Activated CD4-positive, alpha-beta T cell treated with anti-CD3 and anti-CD28 coated beads, Interleukin-2, Interleukin-4, amounts not matched to agents 100 ng/mL and 50 ng/mL, durations not matched to agents 16 hours and 8 hours (primary cell): ENCODE results near the gene MYL3.
A peak's percentile ranks its signal among the peaks of the same experiment; 100 is the strongest.

Source experiments
- DNase-seq: peaks from one replicate; pipeline ENCODE4 v3.0.0-alpha.2; 2020; ENCODE audit warnings: low spot score

The MYL3 gene

DNA sequence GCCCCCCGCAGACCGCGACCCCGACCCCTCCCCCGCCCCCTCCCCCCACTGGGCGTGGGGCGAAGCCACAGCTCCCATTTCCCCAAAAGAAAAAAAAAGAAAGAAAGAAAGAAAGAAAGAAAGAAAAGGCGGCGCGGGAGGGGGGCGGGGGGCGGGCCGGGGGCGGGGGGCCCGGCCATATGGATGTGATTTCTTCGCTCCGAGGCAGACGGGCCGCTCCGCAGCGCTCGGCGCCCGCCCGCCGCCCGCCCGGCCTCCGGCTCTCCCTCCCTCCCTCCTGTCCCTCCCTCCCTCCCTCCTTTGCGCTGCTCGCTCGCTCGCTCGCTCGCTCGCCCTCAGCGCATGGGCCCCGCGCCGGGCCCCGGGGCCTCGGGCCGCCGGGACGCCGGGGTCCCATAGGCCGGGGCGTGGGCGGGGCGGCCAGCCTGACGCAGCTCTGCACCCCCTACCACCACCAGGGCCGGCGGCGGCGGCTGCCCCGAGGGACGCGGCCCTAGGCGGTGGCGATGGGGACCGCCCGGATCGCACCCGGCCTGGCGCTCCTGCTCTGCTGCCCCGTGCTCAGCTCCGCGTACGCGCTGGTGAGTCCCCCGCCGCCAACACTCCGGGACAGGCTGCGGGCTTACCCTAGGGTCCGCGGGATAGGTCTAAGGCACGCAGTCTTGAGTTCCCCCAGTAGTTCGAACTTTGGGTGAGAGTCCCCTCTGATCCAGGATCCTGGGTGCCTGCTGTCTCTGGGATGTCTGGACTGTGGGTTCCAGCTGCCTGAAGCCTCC, 20.0 kb upstream of the MYL3 start:
- no peak for DNase-seq

DNA sequence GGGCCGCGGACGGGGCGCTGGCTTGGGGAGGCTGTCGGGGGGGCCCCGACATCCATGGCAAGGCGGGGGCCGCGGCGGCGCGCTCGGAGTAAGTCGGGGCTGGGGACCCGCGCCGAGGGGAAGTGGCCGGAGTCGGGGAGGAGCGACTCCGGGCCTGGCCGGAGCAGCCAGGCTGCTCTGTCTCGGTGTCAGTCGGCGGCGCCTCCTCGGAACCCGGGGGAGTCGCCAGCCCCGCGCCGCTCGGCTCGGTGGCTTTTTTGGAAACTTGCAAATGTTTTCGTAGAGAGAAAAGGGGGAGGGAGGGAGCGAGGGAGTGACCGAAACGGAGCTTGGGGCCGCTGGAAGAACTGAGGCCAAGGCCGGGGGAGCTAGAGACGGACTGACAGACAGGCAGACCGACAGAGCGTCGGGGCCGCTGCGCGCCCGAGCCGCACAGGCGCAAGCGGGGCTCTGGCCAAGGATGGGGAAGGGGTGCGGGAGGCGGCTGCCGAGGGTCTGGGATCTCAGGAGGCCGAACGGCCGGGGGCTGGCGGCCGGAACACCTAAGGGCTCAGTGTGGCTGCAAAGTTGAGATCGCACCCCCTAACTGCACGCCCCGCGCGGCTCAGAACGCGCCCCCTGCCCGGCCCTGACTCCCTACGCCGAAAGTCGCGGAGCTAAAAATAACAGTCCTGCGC, 19.3 kb upstream of the MYL3 start:
- no peak for DNase-seq

DNA sequence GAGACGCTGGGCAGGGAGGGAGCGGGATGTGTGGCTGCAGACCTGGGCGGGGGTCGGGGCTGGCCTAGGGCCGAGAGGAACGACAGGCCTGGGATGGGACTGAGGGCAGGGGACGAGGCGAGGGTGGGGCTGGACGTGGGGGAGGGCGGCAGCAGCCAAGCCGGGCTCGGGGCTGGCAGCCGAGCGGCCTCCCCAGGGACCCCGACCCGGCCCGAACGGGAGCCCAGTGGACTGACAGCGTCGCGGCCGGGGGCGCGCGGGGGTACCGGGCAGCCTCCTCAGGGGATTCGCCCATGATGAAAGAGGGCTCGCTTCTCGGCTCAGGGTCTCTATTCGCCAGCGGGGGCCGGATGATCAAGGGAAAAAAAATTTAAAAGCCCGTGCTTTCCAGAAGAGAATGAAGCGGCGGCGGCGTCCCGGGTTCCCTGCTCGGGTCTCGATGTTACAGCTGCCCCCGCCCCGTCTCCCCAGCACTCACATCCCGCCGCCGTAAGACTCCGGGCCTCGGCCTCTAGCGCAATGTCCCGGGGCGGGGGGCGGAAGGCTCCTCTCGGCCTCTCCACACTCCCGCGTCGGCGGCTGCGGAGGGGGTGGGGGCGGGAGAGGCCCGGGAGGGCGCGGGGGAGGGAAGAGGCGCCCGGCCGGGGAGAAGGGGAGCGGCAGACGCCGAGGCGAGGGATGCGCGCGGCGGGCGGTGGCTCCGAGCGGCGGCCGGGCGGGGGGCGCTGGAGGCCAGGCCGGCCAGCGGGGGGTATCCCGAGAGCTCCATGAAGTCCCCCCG, 18.5 kb upstream of the MYL3 start:
- DNase-seq = no peak

DNA sequence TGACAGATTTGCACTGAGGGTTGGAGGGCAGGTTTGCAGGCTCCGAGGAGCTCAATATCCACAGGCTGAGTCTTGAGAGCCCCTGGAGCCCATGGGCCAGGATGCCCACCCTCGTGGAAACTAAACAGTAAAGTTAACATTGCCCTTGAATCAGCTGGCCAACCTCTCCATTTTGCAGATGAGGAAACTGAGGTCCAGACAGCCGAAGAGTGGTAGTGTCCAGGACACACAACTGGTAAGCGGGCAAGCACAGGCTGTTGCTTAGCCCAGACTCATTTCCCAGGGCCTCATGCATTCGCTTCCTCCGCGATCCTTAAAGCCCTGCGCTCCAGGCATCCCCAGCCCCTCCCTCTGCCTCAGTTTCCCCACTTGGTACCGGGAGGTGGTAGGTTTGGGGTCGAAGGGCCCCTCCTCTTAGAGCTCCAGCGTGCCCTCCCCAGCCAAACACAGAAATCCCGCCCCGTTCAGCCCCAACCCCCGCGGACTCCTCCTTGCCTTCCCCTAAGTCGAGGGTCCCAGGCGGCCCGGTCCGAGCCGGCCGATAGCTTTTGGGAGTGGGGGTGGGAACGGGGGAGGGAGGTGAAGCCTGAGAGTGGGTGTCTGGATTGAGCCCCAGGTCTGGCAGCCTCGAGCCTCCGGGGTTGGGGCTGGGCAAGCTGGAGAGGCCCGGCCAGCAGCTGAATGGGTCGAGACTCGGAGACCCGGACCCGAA, 17.8 kb upstream of the MYL3 start:
- DNase-seq = no peak

DNA sequence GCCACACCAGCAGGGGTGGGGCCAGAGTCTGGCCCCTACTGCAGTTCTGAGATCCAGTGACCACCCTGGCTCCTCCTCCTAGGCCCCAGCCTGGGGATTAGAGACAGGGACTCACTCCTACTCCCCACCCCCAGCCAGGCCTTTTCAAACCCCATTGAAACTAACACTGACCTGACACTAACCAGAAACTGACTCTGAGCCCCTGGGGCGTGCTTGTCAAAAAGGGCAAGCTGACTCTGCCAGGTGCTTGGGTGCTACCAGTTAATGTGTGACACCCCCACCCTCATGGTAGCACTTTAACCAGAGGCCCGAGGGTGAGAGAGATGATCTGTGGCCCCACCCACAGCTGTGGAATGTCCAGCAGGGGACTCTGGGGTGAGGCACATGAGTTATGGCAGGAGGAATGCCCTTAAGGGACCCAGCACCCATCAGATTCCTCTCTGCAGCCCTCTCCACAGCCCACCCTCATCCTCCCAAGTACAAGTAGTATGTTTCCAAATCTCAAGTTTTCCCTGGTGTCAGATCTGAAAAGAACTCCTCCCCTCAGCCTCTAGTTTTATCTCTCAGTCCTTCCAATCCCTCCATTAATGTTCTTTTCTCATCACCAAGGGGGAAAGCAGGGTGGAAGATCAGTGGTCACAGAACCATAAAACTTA, 15.7 kb upstream of the MYL3 start:
- no peak for DNase-seq

DNA sequence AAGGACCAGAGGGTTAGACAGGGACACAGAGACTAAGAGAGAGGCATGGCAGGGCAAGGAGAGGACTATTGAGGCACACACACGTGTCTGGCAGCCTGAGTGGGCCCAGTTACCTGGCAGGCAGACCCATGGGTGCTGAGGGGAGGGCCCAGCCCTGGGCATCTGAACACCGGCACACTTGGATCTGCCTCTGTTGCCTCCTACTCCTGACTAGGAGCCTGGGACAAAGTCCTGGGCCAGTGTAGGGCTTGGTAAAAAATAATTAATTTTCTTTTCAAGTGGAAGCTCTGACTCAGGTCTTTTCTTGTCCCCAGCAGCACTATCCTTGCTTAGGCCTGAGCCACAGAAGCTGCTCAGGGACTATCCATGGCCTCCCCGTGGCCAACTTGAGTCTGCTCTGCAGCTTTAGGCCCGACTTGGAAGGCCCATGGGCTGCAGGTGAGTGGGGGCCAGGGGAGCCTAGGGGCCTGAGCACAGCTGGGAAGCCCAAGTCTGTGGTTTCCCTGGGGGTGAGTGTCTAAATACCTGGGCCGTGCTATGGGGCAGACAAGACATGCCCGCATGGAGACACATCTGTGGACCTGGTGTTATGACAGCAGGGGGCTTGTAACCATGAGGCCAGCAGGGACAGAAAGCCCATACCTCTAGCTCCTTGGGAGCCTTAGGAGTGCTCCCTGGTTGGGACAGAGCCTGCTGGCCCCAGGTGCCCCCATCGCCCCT, 14.3 kb upstream of the MYL3 start, which contains the start of gene PTH1R:
TSS of gene PTH1R (plus strand) at position 316 of the 720 bp plus-strand sequence. CDS start 5,839 bp downstream, outside the sequence.
- no peak for DNase-seq

DNA sequence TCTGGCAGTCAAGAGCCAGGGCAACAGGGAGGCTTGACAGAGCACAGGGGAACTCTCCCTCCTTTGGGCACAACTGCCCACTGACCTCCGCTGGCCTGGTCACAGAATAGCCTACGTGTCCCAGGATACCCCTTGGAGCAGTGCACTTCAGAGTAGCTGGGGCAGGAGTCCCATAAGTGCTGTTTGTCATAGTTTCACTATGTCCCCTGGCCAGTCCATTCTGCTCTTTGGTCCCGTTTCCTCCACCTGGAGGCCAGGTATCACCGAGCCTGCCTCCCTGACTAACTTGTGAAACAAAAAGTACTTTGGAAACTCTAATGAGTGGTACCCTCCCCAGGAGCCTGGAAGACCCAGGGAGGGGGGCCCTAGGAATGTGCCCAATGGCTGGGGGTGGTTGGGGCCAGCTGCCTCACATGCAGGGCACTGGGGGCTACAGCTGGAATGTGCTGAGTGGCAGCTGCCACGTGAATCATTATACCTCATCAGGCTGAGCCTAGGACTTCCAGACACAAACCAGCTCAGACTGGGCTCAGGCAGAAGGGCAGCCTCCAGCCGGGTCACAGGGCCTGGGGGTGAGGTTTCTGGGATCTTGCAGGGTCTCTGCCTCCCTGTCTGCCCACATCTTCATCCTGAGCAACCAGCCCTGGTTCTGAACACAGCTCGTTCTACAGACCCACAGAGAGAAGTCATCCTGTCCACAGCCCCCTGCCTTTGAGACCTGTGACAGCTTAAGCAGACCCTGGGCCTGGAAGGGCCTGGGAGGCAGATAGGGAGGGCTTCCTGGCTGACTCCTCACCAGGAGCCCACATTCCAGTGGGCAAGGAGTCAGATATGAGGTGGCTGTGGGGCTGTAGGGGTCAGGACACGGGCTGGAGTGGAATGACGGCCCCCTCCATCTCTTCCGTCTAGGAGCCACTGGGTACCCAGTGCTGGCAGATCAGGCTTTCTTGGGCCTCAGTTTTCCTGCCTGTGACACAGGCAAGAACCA, 13.4 kb upstream of the MYL3 start:
- DNase-seq = no peak

DNA sequence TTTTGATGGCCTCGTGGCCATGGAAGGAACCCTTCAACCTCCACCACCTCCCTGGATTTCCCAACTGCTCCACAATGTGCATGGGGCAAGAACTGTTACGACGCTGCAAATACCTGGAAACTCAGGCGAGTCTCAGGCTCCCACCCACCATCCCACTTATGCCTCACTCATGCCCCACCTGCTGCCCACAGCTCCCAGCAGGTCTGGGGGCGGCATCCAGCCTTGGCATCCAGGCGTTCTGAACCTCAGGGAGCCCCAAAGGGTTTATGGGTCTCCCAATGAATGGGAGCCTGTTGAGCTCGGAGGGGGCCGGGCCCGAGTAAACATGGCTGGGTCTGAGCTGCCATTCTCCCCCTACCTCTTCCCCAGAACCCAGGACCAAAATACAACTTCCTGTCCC, 12.3 kb upstream of the MYL3 start:
- no peak for DNase-seq

DNA sequence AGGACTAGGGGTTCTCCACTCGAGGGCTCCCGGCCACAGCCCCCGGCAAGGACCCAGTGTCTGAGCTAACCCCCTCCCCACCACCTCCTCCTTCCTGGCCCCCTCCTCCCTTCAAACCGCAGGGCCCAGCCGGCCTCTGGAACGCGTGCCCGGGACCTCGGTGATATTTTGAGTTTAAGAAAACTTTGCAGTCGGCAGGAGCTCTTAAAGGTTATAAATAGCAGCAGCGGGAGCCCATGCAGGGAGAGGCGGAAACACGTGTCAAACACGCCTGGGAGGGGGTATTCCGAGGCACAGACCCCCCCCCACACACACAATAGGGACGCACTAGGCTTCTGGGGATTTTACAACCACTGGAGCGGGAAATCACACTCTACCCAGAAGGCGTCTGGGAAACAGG, 11.2 kb upstream of the MYL3 start:
- no peak for DNase-seq

DNA sequence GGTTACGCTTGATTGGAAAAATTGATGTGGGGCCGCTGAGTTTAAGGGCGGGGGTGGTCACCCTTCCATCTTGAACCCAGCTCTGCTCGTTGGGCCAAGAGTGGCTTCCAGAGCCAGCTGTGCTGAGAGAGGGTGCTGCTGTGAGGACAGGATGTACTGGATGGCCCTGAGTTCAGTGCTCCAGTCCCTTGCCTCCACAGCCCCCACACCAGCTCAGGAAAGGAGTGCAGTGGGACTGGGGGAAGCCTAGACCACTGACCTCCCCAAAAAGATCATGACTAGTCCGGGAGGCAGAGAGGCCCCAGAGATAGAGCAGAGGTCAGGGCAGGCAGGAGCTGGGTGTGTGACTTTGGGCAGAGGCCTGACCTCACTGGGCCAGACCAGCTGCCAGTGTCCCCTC, 10.3 kb upstream of the MYL3 start:
- DNase-seq = no peak

DNA sequence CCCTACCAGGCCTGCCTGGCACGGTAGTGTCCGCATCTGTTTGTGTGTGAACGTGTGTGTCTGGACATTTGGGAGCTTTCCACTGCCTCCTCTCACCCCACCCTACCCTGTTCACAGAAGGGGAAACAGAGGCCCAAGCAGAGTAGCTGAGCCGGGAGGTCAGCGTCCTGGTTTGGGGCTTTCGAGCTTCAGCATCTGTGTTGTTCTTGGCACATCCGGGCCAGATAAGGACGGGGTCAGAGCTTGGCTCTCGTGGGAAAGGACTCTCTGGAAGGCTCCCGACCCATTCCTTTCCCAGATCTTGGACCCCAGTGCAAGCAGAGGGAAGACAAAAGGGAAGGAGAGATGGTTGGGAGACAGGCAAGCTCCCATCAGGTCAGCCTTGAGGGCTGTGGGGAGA, 8.0 kb upstream of the MYL3 start:
- no peak for DNase-seq

DNA sequence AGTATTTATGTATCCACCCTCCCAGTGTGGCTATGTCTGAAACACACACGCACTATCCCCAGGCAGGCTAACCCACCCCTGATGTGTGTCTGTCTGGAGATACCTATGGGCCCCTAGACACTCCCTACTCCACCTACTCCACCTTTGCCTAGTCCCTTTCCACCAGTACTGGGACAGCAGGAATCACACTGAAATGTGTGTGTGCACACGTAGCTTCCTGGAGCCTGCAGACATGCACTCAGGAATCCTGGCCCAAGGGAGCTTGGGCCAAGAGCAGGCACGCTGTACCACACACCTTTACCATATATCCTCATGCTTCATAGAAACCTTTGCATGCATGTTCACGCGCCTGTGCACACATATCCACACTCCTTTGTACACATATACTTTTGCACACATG, 7.4 kb upstream of the MYL3 start:
- no peak for DNase-seq

DNA sequence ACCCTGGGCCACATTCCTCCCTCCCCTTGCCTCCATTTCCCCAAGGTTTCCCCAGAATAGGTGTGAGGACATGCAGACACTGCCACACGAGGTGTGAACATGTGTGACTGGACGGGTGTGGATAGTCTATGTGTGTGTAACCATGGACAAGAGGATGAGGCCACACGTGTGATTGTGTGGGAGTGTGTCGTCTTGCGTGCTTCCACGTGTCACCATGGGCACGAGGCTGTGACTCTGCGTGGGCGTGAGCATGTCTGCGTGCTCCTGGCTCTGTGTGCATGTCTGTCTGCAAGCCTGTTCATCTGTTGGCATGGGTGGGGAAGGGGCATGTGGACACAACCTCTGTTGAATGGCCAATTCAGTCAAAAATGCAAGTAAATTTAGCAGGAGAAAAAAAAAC, 6.2 kb upstream of the MYL3 start:
- DNase-seq = no peak

DNA sequence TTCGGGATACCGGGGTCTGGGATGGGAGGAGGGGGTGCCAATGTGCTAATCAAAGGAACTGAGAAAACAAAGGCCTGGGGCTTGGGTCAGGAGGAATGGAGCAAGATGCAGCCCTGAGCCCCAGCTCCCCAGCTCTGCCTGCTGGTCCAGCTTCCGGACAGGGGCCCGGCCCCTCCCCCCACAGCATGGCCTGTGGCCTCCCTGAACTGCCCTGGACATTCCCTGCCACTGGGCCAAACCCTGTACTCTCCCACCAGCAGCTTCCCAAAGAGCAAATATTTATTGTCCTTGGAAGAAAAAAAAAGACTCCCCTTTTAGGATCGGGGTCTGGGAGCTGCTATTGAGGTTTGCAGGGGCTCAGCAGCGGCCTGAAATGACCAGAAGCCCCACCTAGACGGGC, 5.7 kb upstream of the MYL3 start:
- DNase-seq = no peak

DNA sequence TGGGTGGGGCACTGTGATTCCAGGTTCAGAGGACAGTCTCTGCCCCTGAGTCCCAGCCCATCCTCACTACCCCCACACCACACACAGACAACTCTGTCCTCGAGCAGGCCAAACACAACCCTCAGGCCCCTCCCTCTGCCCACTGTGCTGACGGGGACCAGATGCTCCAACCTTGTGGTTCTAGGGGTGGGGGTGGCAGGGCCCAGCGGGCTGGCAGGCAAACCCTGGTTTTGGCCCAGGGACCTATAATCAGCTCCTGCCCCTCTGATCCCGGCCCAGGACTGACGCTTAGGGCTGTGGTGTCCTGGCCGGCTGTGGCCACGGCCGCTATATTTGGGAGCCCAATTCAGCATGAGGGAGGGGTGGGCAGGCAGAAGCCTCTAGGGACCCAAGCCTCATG, 5.0 kb upstream of the MYL3 start:
- no peak for DNase-seq

DNA sequence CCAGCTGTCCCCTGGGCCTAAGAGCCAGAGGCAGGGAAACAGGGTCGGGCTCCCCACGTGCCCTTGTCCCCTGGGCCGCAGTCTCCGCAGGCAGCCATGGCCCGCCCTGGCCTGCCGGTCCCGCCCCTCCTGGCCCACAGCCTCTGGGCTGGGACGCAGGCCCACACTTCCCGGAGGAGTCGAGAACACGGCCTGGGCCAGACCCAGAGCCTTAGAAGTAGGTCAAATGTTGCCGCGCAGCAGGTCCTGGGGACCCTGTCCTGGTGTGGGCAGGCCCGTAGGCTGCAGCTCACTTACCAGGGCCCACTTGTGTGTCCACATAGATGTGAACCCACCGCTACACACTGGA, 4.3 kb upstream of the MYL3 start:
- DNase-seq = no peak

DNA sequence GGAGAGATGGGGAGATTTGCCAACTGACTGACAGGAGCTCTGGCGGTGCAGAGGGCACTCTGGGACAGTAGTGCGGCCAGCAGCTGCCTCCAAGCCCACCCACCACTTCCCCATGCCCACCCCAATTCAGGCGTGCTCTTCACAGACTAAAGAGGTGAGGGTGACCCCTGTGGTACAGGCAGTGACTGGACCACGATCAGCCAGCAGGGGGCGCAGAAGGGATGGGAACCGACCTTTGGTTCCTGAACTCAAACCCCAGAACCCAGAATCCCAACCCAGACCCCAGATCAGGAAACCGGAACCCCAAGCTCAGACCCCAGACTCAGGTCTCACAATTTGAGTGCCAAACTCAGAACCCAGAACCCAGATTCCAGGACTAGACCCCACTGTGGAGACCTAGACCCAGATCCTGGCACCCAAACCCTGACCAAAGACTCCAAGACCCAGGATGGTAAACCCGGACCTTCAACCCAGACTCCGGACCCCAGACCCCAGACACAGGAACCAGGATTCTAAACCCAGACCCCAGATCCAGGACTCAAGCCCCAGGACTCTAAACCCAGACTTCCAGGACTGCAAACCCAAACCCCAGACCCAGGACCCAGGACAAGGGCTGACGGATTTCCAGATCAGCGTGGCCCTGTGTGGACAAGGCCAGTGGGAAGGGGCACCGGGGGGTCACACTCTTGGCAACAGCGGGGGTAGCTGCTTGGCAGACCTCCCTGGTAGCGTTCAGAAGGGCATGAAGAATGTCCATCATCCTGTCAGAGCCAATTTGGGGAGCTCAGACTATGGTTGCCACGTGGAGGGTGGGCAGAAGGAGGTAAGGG, 3.7 kb upstream of the MYL3 start:
- DNase-seq = peak; percentile 69

DNA sequence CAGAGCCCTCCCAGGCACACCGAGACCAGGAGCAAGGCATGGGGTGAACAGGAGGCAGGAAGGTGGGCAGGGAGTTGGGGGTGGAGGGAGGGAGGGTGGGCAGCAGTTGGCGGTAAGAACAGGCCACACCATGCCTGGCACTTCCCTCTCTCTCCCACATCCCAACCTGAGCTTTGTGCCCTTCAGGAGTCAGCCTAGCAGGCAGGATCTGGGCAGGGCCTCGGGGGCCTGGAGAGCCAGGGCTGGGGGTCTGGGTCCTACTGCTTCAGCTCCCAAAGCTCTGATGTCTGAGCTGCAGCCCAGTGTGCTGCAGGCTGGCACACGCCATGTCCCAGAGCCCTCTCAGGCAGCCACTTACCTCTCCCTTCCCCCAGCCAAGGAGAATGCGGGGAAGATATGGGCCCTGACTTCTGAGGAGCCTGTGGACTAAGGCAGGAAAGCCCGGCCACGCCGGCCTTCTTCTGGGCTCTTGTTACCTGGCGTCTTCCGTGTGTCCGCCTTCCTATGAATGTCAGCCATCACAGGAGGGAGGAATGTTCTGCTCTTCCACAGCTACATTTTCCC, 2.9 kb upstream of the MYL3 start:
- no peak for DNase-seq

DNA sequence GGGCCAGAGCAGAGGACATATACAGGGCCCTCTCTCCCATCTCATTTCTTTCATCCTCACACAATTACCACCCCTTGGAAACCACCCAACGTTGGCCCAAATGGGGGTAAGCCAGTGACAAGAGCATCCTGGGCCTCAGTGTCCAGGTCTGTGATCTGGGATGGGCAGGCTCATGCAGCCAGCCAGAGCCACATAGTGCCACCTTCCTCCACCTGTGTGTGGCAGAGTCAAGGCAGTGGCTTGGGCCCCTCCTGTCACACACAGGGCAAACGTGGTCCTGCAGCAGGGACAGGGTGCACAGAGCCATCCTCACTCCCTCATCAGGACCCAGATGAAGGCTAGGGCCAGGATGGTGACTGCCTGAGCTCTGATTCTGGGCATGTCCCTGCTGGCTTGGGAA, 2.3 kb upstream of the MYL3 start:
- DNase-seq = no peak
